SW 1271 (cell line): ENCODE measurements around the gene RHEB.

ENCODE experiments used
- DNase-seq, 2 experiments: peaks; one replicate each; lab custom pipeline; 2025; lab: John Stamatoyannopoulos, UW

The RHEB gene

GRCh38 chr7:151470711-151471110 is 49.0 kb downstream of the RHEB start:
- DNase-seq = no peak

GRCh38 chr7:151469281-151469680 is 50.4 kb downstream of the RHEB start:
- DNase-seq = no peak

GRCh38 chr7:151468217-151469018 is 51.3 kb downstream of the RHEB start:
- no peak for DNase-seq

DNA sequence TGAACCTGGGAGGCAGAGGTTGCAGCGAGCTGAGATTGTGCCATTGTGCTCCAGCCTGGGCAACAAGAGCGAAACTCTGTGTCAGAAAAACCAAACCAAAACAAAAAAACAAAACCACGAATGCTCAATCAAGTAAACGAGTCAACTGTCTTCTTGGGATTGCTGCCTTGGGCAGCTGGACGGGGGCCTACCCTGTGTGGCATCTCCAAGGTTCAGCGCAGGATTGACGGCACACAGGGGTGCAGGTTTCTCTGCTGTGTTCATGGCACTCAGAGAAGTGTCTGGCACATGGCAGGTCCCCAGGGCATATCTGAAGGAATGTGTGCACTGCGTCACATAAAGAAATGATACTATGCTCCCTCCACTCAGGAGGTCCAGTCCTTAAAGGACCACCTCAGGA is 54.5 kb downstream of the RHEB start:
- no peak for DNase-seq

DNA sequence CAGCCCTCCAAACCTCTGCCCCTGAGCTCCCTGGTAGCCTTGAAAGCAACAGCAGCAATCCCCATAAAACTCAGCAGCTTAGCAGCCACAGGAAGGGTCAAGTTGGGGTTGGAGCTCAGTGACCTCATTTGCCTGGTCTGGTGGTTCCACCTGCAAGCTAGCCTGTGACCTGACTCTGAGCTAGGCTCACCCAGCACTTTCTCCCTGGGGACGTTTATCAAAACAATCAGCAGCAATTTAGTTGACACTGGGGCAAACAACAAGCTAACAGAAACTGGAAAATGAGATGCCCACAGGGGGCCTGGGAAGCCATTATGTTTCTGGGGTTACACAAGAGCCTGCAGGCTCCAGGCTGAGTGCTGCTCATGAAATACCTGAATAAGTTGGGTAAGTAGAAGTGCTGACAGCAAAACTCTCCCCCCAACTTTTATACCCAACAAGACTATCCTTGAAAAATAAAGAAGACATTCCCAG is 57.4 kb downstream of the RHEB start:
- DNase-seq = no peak

DNA sequence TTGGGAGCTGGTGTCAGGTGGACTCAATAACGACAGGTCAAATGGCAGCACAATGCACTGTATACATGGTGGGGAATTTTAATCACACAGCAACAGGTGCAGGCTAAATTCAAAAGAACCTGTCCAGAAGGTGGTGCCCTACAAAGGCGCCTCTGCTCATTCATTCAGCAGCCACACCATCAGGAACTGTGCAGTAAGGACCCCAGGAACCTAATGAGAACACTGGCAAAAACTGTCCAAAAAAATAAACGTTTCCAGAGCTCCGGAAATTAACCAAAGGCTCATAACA is 57.8 kb downstream of the RHEB start:
- DNase-seq = no peak

DNA sequence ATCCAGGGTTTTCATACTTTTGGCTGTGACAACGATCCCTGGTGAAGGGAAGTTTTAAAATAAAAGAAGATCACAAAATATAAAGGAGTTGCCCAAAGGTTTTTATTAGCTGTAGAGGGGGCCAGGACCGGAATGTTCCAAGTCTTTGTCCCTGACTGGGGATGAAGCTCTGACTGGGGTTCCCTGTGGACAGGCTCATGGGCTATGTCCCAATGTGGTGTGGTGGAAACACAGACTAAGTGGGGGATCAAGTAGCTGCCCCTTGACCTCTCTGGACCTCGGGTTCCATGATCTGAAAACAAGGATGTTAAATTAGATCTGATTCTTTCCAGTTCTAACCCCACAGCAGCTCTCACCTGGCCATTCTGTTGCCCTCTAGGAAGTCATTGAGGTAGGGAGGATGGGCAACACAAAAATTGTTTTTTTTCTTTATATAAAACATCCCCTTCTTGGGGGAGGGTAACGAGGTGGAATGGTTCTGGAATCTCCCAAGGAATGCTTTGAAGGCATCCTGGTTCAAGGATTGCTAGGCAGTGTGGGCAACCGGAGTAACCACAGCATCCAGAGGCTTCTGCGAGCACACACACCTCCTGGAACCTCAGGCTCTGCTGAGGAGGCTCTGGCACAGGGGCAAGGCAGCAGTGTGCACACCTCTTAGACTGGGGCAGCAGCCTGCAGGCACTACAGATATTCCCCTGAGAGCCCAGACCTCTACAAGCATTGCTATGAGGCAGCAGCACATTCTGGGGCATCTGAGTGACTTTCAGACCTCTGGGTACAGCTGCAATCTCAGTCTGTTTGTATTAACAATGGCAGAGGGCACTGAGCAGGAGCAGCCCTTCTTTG is 58.4 kb downstream of the RHEB start:
- no peak for DNase-seq

- DNase-seq = no peak
Observed at GRCh38 chr7:151460474-151460855, 59.2 kb downstream of the RHEB start.

GRCh38 chr7:151459726-151460473 is 59.8 kb downstream of the RHEB start:
- DNase-seq = no peak

DNA sequence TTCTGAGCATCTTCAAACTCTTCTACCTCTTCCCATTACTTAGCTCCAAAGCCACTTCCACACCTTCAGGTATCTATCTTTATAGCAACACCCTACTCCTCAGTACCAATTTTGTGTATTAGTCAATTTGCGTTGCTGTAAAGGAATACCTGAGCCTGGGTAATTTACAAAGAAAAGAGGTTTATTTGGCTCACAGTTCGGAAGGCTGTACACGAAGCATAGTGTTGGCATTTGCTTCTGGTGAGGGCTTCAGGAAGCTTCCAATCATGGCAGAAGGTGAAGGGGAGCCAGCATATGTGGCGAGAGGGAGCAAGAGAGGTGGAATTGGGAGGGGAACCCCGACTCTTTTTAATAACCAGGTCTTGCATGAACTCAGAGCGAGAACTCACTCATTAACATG is 62.2 kb downstream of the RHEB start:
- no peak for DNase-seq

DNA sequence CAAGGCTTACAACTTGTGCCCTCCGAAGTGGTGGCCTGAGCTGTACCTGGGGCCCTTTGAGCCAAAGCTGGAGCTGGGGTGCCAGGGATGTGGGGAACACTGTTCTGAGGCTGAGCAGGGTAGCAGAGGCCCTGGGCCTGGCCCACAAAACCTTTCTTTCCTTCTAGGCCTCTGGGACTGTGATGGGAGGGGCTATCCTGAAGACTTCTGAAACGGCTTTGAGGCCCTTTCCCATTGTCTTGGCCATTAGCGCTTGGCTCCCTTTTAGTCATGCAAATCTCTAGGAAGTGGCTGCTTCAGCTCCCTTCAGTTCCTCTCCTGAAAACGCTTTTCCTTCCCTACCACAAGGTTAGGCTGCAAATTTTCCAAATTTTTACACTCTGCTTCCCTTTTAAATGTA is 62.9 kb downstream of the RHEB start:
- DNase-seq = no peak

DNA sequence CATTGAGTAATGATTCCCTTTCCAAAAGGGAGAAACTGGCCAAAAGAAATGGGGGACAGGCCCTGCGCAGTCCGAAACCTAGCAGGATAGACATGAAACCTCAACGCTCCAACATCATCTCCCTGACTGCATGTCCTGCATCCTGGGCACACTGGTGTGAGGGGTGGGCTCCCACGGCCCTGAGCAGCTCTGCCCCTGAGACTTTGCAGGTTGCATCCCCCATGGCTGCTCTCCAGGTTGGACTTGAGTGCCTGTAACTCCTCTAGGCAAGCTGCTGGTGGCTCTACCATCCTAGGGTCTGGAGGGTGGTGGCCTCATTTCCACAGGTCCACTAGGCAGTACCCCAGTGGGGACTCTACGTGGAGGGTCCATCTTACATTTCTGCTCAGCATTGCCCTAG is 63.4 kb downstream of the RHEB start:
- no peak for DNase-seq

DNA sequence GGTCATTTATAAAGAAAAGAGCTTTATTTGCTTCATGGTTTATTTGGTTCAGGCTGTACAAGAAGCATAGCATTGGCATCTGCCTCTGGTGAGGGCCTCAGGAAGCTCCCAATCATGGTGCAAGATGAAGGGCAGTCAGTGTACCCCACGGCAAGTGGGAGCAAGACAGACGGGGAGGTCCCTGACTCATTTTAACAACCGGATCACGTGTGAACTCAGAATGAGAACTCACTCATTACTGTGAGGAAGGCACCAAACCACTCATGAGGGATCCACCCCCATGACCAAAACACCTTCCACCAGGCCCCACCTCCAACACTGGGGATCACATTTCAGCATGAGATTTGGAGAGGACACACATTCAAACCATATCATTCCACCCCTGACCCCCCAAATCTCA is 64.0 kb downstream of the RHEB start:
- no peak for DNase-seq

- DNase-seq = no peak
Observed at GRCh38 chr7:151454932-151455530, 64.7 kb downstream of the RHEB start.

- DNase-seq = no peak
Observed at GRCh38 chr7:151454305-151454704, 65.4 kb downstream of the RHEB start.

GRCh38 chr7:151453326-151453791 is 66.3 kb downstream of the RHEB start:
- DNase-seq = no peak

DNA sequence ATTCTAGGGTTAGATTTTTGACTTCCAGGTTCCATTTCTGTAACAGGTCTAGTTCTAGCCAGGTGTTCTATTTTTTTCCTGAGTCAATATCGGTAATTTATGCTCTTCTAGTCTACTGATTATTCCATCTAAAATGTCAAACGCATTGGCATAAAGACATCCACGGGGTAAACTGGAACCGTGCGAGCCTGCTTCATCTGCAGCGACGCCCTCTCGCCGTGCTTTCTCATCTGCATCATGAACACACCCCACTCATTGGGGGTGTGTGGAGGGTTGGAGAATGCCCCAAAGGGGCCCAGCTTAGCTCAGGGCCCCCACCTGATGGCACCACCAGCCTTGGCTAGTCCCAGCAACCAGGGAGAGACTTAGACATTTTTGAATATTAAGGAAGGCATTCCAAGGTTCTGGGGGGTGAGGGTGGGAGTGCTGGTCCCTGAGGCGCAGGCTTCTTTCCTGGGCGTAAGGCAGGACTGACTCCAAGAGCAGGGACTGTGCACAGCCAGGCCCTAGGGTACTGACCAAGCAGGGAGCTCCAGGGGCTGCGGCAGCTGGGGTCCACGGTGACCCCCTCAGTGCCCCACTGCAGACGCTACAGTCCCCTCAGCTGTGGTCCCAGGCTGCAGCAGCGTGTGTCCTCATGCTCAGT is 66.9 kb downstream of the RHEB start:
- DNase-seq = no peak

- DNase-seq = no peak
Observed at GRCh38 chr7:151451626-151452571, 67.8 kb downstream of the RHEB start.

DNA sequence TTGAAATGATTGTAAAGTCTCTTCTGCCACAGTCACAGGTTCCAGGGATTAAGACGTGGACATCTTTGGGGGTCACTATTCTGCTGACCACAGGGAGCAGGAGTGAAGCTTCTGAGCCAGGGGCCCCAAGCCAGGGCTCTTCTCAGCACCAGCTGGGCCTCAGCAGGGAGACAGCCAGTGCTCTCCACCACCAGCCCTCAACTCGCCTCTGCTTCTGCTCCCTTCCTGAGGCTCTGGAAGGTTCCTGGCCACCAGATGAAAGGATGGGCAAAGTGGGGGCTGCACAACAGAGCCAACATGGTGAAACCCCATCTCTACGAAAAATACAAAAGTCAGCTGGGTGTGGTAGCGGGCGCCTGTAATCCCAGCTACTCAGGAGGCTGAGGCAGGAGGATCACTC is 68.5 kb downstream of the RHEB start:
- DNase-seq = no peak

- no peak for DNase-seq
Observed at GRCh38 chr7:151449990-151450389, 69.7 kb downstream of the RHEB start.
